GM19455 (cell line): ENCODE results near the gene GABRG2.
"Not testable (repeated sequence)": the region's sequence is repeated elsewhere in the genome, so short reads cannot be mapped to it uniquely, and the experiment has no call there.

Source experiments
- ATAC-seq: cut with Tn5 transposase; IDR thresholded peaks from one replicate; pipeline ENCODE4 v1.9.1; 2021; ENCODE audit not compliant: unreplicated experiment

The GABRG2 gene

GRCh38 chr5:162067655-162068411, at the start of gene GABRG2:
GABRG2 (plus strand) TSS chr5:162067773; CDS start chr5:162068000, 227 bp downstream.
- ATAC-seq: no peak

- no peak for ATAC-seq
These were observed 42.3 kb upstream of the GABRG2 start for GRCh38 chr5:162025312-162025711.

GRCh38 chr5:162026803-162027202, 40.8 kb upstream of the GABRG2 start:
- no peak for ATAC-seq

- no peak for ATAC-seq
These were observed 30.1 kb upstream of the GABRG2 start for GRCh38 chr5:162037431-162037830.

GRCh38 chr5:162047279-162047678, 20.3 kb upstream of the GABRG2 start:
- ATAC-seq: no peak

- ATAC-seq: no peak
These were observed 14.9 kb upstream of the GABRG2 start for GRCh38 chr5:162052676-162053075.

- not testable (repeated sequence) for ATAC-seq
These were observed 12.5 kb upstream of the GABRG2 start for GRCh38 chr5:162055095-162055494.

GRCh38 chr5:162067162-162067561, 411 bp upstream of the GABRG2 start:
- ATAC-seq: no peak

GRCh38 chr5:162068412-162068811, 839 bp downstream of the GABRG2 start:
- ATAC-seq: no peak

GRCh38 chr5:162068936-162069335, 1.4 kb downstream of the GABRG2 start:
- no peak for ATAC-seq

- no peak for ATAC-seq
These were observed 11.2 kb downstream of the GABRG2 start for GRCh38 chr5:162078805-162079204.

GRCh38 chr5:162091336-162091735, 23.8 kb downstream of the GABRG2 start:
- no peak for ATAC-seq

- ATAC-seq: no peak
These were observed 28.9 kb downstream of the GABRG2 start for GRCh38 chr5:162096448-162096847.

GRCh38 chr5:162107591-162107990, 40.0 kb downstream of the GABRG2 start:
- ATAC-seq: no peak

GRCh38 chr5:162119801-162120200, 52.2 kb downstream of the GABRG2 start:
- no peak for ATAC-seq

GRCh38 chr5:162128117-162128516, 60.5 kb downstream of the GABRG2 start:
- no peak for ATAC-seq

GRCh38 chr5:162132348-162132747, 64.8 kb downstream of the GABRG2 start:
- ATAC-seq: no peak

- no peak for ATAC-seq
These were observed 71.6 kb downstream of the GABRG2 start for GRCh38 chr5:162139190-162139589.

GRCh38 chr5:162154242-162154641, 86.7 kb downstream of the GABRG2 start:
- no peak for ATAC-seq

GRCh38 chr5:162160401-162160800, 92.8 kb downstream of the GABRG2 start:
- ATAC-seq: no peak

- ATAC-seq: no peak
These were observed 96.1 kb downstream of the GABRG2 start for GRCh38 chr5:162163663-162164062.

GRCh38 chr5:162174358-162174974, 106.9 kb downstream of the GABRG2 start:
- no peak for ATAC-seq

- no peak for ATAC-seq
These were observed 119.8 kb downstream of the GABRG2 start for GRCh38 chr5:162187371-162187770.
